ENCODE measurements around the gene SLC19A2. TPM values are rescaled to one million over a fixed set of nuclear protein-coding genes. Genes with fewer than 3 reads are reported as not detected.

SLC19A2 gene
- total and polyA plus RNA-seq, 2 of the 8 experiments (the other 6 are each of a cell fraction or from before 2014, with no cell fraction given) = 21.2 to 23.2 TPM

GRCh38 chr1:169475806-169476387, 9.8 kb downstream of the SLC19A2 start (continued):
- TF ChIP-seq, protein P1, sequence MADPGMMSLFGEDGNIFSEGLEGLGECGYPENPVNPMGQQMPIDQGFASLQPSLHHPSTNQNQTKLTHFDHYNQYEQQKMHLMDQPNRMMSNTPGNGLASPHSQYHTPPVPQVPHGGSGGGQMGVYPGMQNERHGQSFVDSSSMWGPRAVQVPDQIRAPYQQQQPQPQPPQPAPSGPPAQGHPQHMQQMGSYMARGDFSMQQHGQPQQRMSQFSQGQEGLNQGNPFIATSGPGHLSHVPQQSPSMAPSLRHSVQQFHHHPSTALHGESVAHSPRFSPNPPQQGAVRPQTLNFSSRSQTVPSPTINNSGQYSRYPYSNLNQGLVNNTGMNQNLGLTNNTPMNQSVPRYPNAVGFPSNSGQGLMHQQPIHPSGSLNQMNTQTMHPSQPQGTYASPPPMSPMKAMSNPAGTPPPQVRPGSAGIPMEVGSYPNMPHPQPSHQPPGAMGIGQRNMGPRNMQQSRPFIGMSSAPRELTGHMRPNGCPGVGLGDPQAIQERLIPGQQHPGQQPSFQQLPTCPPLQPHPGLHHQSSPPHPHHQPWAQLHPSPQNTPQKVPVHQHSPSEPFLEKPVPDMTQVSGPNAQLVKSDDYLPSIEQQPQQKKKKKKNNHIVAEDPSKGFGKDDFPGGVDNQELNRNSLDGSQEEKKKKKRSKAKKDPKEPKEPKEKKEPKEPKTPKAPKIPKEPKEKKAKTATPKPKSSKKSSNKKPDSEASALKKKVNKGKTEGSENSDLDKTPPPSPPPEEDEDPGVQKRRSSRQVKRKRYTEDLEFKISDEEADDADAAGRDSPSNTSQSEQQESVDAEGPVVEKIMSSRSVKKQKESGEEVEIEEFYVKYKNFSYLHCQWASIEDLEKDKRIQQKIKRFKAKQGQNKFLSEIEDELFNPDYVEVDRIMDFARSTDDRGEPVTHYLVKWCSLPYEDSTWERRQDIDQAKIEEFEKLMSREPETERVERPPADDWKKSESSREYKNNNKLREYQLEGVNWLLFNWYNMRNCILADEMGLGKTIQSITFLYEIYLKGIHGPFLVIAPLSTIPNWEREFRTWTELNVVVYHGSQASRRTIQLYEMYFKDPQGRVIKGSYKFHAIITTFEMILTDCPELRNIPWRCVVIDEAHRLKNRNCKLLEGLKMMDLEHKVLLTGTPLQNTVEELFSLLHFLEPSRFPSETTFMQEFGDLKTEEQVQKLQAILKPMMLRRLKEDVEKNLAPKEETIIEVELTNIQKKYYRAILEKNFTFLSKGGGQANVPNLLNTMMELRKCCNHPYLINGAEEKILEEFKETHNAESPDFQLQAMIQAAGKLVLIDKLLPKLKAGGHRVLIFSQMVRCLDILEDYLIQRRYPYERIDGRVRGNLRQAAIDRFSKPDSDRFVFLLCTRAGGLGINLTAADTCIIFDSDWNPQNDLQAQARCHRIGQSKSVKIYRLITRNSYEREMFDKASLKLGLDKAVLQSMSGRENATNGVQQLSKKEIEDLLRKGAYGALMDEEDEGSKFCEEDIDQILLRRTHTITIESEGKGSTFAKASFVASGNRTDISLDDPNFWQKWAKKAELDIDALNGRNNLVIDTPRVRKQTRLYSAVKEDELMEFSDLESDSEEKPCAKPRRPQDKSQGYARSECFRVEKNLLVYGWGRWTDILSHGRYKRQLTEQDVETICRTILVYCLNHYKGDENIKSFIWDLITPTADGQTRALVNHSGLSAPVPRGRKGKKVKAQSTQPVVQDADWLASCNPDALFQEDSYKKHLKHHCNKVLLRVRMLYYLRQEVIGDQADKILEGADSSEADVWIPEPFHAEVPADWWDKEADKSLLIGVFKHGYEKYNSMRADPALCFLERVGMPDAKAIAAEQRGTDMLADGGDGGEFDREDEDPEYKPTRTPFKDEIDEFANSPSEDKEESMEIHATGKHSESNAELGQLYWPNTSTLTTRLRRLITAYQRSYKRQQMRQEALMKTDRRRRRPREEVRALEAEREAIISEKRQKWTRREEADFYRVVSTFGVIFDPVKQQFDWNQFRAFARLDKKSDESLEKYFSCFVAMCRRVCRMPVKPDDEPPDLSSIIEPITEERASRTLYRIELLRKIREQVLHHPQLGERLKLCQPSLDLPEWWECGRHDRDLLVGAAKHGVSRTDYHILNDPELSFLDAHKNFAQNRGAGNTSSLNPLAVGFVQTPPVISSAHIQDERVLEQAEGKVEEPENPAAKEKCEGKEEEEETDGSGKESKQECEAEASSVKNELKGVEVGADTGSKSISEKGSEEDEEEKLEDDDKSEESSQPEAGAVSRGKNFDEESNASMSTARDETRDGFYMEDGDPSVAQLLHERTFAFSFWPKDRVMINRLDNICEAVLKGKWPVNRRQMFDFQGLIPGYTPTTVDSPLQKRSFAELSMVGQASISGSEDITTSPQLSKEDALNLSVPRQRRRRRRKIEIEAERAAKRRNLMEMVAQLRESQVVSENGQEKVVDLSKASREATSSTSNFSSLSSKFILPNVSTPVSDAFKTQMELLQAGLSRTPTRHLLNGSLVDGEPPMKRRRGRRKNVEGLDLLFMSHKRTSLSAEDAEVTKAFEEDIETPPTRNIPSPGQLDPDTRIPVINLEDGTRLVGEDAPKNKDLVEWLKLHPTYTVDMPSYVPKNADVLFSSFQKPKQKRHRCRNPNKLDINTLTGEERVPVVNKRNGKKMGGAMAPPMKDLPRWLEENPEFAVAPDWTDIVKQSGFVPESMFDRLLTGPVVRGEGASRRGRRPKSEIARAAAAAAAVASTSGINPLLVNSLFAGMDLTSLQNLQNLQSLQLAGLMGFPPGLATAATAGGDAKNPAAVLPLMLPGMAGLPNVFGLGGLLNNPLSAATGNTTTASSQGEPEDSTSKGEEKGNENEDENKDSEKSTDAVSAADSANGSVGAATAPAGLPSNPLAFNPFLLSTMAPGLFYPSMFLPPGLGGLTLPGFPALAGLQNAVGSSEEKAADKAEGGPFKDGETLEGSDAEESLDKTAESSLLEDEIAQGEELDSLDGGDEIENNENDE (IDR thresholded peaks at IDR 0.05; ENCODE audit: insufficient replicate concordance, low read length) = no peak
- TF ChIP-seq, protein P2, sequence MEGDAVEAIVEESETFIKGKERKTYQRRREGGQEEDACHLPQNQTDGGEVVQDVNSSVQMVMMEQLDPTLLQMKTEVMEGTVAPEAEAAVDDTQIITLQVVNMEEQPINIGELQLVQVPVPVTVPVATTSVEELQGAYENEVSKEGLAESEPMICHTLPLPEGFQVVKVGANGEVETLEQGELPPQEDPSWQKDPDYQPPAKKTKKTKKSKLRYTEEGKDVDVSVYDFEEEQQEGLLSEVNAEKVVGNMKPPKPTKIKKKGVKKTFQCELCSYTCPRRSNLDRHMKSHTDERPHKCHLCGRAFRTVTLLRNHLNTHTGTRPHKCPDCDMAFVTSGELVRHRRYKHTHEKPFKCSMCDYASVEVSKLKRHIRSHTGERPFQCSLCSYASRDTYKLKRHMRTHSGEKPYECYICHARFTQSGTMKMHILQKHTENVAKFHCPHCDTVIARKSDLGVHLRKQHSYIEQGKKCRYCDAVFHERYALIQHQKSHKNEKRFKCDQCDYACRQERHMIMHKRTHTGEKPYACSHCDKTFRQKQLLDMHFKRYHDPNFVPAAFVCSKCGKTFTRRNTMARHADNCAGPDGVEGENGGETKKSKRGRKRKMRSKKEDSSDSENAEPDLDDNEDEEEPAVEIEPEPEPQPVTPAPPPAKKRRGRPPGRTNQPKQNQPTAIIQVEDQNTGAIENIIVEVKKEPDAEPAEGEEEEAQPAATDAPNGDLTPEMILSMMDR (IDR thresholded peaks at IDR 0.05; ENCODE audit: control extremely low read depth in 1 of 3, insufficient read depth in 1 of 3, low read depth in 1 of 3, low read length in 3 of 3) = no peak
- TF ChIP-seq SIRT6 (IDR thresholded peaks at IDR 0.05; ENCODE audit: low read length) (no peak), JUN (IDR thresholded peaks at IDR 0.05; ENCODE audit: low read depth, low read length) (no peak), EGR1 (IDR thresholded peaks at IDR 0.05; ENCODE audit: borderline replicate concordance, low read depth, low read length) (no peak), NRF1 (IDR thresholded peaks at IDR 0.05; ENCODE audit: low read depth, low read length) (no peak), KDM1A (IDR thresholded peaks at IDR 0.05; ENCODE audit: borderline replicate concordance, low read length) (no peak), PHF8 (conservative IDR thresholded peaks at IDR 0.05; ENCODE audit: low read depth, low read length) (no peak)

Data from H1 (cell line).